Skin of body (tissue), 2 donors: ENCODE results near the gene RBFOX2. TPM values are rescaled to one million over a fixed set of nuclear protein-coding genes. Genes with fewer than 3 reads are reported as not detected.

Experiments
- DNase-seq: peaks from one replicate; lab custom pipeline; 2025; lab: John Stamatoyannopoulos, UW
- total RNA-seq: library from RNA; depleted of rRNA; stranded (reverse); fragments of >200 nt; gene quantifications from one replicate; pipeline ENCODE4 v1.2.3, GENCODE V29; 2014

RBFOX2 gene
- total RNA-seq, 1 donor from 2014 or later, result 144 TPM

- peak; percentile 5 for DNase-seq
These were observed 128.0 kb downstream of the RBFOX2 start for GRCh38 chr22:35900483-35901168.

- DNase-seq, result no peak
These were observed 128.9 kb downstream of the RBFOX2 start for GRCh38 chr22:35899736-35900135.

- DNase-seq, result no peak
These were observed 132.4 kb downstream of the RBFOX2 start for GRCh38 chr22:35896111-35896705.

- peak; percentile 72 for DNase-seq
These were observed 133.5 kb downstream of the RBFOX2 start for GRCh38 chr22:35894937-35895708.

DNA sequence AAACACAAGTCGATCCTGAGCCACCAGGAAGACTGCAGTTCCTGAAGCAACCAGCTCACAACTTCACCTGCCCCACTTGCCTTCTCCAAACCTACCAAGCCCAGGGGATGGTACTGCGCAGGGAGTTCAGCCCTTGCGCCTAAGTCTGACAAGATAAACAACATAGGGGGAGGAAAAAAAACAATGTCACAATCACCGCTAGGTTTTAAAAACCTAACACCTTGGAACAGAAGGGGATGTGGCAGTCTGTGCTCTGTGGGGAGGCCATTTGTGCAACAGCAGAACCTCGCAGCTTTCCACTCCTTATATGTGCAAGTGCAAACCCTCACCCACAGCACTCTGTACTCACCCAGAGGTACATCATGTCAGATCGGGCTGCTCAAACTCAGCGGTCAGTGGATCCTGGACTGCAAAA, 134.2 kb downstream of the RBFOX2 start:
- no peak for DNase-seq

GRCh38 chr22:35893698-35894097, 134.9 kb downstream of the RBFOX2 start:
- DNase-seq, result peak; percentile 82

GRCh38 chr22:35892192-35892591, 136.4 kb downstream of the RBFOX2 start:
- DNase-seq, result no peak

GRCh38 chr22:35891442-35891841, 137.2 kb downstream of the RBFOX2 start:
- no peak for DNase-seq

DNA sequence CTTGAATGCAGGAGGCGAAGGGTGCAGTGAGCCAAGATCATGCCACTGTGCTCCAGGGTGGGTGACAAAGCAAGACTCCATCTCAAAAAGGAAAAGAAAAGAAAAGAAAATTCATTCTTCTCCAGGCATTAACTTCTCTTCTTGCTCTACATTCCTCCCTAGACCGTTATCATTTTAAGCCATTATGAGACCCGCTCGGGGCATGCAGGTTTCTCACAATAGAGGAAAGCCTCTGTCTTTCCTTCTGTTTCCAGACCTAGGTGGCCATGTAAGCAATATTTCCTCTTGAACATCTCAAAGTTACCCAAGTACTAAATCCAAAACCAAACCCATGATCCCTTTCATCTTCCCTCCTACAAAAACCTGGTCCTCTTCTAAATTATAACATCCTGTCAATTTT, 139.6 kb downstream of the RBFOX2 start:
- no peak for DNase-seq

GRCh38 chr22:35888181-35888870, 140.3 kb downstream of the RBFOX2 start:
- no peak for DNase-seq

DNA sequence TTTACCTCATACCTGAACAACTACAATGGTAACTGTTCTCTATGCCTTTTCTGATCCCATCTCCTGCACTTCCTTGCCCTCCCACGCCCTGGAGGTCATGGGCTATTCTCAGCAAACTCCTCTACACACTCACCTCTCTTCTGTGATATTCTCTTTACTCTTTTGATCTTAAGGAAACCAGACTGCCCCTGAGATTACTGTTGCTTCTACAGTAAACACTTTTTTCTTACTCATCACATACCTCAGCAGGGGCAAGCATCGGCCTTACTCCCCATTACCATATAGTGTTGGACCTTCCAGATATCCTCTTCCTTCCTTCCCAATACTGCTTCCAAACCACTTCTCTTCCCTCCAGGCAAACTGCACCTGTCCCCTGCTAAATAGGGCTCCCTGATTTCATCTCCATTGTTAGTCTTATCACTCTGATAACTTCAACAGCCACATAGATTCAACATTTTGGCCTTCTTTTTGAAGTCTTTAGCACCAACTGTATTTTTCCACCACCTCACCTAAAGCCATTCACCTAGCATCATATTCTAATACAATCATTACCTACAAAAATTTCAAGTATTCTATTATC, 141.2 kb downstream of the RBFOX2 start:
- no peak for DNase-seq

DNA sequence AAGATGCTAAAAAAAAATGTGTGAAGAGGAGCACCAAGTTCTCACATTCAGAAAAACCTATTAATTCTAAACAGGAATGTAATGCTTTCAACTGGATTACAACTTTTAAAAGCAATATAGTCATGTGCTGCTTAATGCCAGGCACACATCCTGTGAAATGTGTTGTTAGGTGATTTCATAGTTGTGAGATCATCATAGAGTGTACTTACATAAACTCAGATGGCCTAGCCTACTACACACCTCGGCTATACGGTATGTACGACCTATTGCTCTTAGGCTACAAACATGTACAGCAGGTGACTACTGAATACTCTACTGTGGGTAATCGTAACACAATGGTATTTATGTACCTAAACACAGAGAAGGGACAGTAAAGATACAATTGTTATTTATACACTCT, 142.3 kb downstream of the RBFOX2 start:
- DNase-seq, result no peak

DNA sequence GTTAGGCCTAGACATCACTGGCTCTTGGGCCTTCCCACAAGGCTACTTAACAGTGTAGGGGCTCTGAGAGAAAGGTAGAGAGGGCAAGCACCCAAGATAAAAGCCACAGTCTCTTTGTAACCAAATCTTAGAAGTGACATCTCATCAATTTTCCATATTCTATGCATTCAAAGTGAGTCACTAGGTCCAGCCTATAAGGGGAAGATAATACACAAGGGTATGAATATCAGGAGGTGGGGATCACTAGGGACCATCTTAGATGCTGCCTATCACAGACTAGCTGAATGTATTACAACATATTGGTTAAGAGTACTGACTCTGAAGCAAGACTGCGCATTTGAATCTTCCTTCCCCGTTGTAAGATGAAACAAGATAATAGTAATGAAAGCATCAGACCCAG, 144.1 kb downstream of the RBFOX2 start:
- no peak for DNase-seq

DNA sequence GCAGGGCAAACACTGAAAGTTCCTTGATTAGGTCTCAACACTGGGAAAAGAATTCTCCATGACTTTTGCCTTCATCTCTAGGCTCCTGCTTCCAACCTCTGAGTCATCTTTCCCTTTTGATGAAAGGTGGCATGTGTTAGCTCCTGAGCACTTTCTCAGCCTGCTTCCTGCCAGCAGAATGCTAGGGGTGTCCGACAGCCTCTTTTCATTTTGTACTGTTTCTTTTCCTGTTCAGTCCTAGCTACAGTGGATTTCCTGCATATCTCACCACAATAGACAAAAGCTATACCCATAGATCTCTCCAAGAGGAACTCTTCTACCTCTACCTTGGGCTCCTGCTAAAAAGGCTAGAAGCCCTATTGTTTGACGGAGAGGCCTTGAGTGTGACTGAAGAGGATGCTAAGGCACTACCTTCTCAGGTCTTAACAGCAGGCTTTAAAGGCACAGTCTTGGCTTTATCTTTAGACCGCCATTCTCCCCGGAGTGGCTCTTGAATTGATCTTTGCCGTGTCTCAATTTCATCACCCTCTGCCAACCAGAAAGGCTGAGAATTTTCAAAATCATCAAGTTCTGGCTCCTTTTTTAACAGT, 145.5 kb downstream of the RBFOX2 start:
- DNase-seq, result no peak

GRCh38 chr22:35882211-35883030, 146.2 kb downstream of the RBFOX2 start:
- DNase-seq, result peak; percentile 21

DNA sequence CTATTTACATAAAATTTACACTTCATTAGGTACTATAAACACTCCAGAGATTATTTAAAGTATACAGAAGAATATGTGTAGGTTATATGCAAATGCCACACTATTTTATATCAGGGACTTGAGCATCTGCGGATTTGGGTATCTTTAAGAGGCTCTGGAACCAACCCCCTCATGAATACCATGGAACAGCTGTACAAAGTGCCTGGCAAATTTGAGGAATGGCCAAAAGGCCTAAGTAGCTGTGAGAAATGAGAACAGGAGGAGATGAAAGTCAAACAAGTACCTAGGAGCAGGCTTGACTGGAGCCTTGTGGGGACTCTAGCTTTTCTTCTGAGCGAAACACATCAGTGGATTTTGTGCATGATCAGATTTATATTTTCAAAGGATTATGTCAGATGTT, 149.3 kb downstream of the RBFOX2 start:
- DNase-seq, result no peak

DNA sequence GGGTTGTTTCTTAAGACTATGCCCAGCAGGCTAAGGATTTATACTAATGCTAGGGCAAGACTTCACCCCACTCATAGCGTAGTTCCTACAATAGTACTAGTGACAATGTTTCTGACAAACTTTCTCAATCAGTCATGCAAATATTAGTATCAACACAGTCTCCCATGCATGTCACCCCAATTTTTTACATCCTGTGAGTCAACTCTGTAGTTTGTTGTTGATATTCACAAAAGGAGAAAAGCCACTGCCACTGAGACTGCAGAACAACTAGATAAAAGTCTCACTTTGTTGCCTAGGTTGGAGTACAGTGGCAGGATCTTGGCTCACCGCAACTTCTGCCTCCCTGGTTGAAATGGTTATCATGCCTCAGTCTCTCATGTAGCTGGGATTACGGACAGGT, 155.2 kb downstream of the RBFOX2 start:
- no peak for DNase-seq

DNA sequence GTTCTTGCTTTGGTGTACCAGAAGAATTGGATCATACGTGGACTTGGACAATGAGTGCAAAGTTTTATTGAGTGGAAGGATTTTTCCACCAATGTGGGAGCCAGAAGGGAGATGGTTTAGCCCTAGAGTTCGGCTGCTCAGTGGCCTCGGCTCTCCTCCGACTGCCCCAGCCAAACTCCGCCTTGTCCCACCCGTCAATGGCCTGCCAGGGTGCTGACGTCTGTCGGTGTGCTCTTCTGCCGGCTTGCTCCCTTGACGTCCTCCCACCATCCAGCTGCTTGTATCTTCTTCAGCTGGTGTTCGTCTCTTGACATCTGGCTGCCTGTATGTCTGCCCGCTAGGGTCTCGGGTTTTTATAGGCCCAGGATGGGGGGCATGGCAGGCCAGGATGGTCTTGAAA, 156.2 kb downstream of the RBFOX2 start:
- DNase-seq, result no peak

DNA sequence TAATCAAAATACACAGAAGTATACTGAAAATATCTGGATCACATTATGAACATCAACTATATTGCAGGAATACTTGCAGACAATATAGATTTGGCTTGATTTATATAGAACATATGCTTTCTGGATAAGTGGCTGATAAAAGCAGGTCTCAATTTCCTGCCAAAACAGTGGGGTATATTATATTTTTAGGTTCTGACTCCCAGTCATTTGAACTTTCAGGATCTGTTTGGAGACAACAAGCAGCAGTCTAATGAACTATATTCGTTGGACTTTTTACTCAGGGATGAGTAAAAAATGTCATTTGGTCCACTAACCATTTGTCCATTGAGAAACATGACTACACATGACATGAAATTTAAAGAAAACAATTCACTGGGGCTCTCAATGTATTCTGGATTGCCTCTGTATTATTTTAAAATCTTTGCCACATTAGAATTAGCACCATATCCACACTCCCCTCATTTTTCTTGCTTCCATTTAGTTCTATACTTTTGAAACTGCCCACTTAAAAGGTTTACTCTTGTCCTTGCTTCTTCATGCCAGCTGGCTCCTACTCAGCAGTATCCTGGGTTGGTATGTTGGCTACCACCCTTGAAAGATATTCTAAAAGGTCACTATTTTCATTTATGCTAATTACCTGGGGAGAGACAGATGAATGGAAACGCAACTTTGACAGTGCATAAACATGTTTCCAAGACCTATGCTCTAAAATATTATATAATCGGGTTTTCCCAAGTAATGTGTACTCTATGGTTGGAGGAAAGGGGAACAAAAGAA, 157.9 kb downstream of the RBFOX2 start:
- DNase-seq, result no peak

DNA sequence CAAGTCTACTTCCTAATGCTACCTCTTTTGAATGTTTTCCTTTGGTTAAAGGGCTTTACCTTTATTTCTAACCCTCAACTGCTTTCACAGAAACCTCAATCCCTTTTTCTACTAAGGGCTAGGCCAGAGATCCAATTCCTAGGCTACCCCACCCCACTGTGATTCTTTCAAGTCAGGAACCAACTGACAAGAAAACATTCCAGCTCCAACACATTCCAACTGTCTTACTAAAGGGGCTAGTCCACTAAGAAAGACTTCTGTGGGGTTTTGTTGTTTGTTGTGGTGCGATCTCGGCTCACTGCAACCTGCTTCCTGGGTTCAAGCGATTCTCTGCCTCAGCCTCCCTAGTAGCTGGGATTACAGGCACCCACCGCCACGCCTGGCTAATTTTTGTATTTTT, 159.7 kb downstream of the RBFOX2 start:
- DNase-seq, result no peak
